ENCODE data around the gene MMP17. TPM values are rescaled to one million over a fixed set of nuclear protein-coding genes. Genes with fewer than 3 reads are reported as not detected.

MMP17 gene
- polyA plus RNA-seq, 1 donor from 2014 or later, result 3.4 TPM

DNA sequence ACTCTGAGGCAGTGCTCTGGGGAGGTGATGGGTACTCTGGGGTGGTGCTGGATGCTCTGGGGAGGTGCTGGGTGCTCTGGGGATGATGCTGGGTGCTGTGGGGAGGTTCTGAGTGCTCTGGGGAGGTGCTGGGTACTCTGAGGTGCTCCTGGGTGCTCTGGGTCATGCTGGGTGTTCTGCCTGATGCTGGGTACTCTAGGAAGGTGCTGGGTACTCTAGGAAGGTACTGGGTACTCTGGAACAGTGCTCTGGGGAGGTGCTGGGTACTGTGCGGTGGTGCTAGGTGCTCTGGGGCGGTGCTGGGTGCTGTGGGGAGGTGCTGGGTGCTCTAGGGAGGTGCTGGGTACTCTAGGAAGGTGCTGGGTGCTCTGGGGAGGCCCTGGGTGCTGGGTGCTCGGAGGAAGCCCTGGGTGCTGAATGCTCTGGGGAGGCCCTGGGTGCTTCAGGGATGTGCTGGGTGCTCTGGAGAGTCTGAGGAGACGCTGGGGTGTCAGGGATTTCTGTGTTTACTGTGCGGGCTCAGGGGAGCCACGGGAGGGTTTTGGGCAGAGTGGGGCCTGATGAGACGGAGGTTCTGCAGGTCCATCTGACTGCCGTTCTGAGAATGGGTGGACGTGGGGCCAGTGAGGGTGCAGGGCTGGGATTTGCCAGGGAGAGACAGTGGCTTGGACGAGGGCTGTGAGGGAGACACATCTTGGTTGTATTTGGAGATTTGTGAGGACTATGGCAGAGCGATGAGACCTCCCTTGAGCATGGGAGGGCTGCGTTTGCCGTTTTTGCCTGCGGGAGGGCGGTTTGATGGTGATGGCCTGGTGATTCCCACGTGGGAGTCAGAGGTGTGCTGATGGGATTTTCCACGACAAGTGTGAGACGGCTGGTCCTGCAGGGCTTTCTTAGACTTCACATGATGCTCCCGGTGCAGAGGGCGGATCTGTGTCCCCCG, 30.0 kb downstream of the MMP17 start:
- peaks cover 0 to 5% (median 0%) of the 10 kb centered on the region in 3 donors for H3K4me1 Mint-ChIP-seq
- H3K9me3 Mint-ChIP-seq, result peaks cover 0 to 2% (median 0%) of the 10 kb centered on the region in 3 donors
- peaks cover 16% of the 10 kb centered on the region for H3K27me3 Mint-ChIP-seq
- H3K4me3 Mint-ChIP-seq, result no peak overlapping the region
- no peaks in the 10 kb centered on the region for H3K36me3 Mint-ChIP-seq
- peak overlapping the region in 2 of 3 donors; percentile 9 to 81 for H3K27ac Mint-ChIP-seq

DNA sequence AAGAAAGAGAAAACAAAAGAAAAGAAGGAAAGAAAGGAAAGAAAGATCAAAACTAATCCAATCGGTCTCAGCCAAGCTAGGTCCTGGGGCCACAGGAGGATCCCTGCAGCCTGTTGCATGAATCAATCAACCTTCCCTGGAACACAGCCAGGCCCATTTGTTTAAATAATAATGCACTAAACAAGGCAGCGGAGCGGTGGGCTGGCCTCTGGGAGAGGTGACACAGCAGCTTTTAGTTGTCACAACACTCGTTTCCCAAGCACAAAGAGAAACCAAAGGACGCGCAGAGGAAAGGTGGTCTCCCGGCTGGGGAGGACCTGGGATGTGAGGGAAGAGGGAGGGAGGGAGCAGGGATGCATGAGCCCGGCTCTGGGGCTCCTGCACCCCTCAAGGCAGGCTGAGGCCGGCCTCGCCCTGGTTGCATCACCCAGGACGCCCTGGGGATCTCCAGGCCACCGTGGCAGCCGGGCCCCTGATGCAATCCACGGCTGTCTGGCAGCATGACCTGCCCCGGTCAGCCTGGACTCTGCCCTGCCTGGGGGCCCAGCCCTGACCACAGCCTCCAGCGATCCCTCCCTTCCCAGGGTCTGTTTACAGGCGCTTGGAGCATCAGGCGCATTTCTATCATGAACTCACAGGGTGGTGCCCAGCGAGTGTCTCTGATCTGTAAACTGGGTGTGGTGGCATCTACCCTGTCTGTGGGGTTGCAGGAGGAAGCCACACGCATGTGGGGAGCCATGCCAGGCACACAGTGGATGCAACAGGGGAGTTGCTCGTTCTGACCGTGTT, 32.5 kb downstream of the MMP17 start:
- Mint-ChIP-seq H3K9me3 (peaks cover 0 to 2% (median 0%) of the 10 kb centered on the region in 3 donors), H3K27me3 (peaks cover 11% of the 10 kb centered on the region), H3K4me3 (no peak overlapping the region), H3K4me1 (peaks cover 0 to 5% (median 0%) of the 10 kb centered on the region in 3 donors), H3K36me3 (no peaks in the 10 kb centered on the region), H3K27ac (no peak overlapping the region)

DNA sequence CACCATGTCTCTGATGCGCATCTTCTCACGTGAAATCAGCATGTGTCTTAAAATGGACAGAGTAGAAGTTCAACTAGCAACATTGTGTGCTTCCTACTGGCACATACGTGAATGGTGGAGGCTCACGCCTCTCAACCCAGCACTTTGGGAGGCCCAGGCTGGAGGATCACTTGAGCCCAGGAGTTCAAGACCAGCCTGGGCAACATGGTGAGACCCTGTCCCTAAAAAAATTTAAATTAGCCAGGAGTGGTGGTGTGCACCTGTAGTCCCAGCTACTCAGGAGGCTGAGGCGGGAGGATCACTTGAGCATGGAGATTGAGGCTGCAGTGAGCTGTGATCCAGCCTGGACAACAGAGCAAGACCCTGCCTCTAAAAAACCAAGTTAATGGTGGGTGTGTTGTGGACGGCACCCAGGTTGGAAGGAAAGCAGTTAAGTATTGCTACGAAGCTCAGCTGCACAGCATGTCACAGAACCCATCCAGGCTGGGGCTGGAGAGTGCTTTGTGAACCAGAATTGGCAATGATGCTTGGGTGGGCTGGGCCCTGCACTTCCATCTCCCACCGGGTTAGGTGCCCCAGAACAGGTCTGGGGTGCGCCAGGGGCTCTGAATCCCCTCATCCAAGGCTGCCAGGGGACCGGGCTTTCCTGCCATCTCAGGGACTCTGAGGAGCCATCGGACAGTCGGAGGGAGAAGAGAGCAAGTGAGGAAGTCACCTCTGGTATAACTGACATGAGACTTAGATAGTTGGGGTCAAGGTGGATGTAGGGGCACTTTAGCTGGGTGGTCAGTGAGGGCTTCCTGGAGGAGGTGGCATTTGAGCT, 33.3 kb downstream of the MMP17 start:
- peaks cover 7% of the 10 kb centered on the region for H3K27me3 Mint-ChIP-seq
- H3K4me3 Mint-ChIP-seq, result no peak overlapping the region
- no peaks in the 10 kb centered on the region for H3K36me3 Mint-ChIP-seq
- peaks cover 0 to 5% (median 0%) of the 10 kb centered on the region in 3 donors for H3K4me1 Mint-ChIP-seq
- H3K9me3 Mint-ChIP-seq, result no peaks in the 10 kb centered on the region
- peak overlapping the region in 1 of 3 donors; percentile 47 for H3K27ac Mint-ChIP-seq

DNA sequence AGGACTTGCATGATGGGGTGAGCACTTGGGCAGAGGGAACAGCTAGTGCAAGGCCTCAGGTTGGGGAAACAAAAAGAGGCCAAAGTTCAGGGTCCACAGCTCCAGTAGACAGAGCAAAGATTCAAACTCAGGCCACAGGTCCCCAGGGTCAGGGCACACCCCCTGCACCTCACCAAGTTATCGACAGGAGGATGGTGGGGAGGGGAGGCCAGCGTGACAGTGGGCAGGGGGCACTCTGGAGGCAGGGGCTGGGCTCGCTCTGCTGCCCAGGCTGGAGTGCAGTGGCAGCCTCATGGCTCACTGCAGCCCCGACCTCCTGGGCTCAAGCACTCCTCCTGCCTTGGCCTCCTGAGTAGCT, 33.9 kb downstream of the MMP17 start:
- H3K27me3 Mint-ChIP-seq, result peaks cover 6% of the 10 kb centered on the region
- peak overlapping the region in 1 of 3 donors; percentile 47 for H3K27ac Mint-ChIP-seq
- no peaks in the 10 kb centered on the region for H3K36me3 Mint-ChIP-seq
- no peak overlapping the region for H3K4me3 Mint-ChIP-seq
- H3K4me1 Mint-ChIP-seq, result peaks cover 0 to 5% (median 0%) of the 10 kb centered on the region in 3 donors
- H3K9me3 Mint-ChIP-seq, result no peaks in the 10 kb centered on the region

DNA sequence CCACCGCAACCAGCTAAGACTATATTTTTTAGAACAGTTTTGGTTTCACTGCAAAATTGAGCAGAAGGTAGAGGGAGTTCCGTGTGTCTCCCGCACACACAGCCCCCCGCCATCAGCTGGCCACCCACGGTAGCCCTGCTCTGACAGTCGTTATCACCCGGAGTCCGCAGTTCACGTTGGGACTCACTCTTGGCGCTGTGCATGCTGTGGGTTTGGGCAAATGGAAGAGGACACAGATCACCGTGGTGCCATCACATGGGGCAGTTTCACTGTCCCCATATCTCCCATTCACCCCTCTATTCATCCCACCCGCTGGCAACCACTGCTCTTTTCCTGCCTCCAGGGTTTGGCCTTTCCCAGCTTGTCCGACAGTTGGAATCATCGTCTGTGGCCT, 34.4 kb downstream of the MMP17 start:
- Mint-ChIP-seq H3K27me3 (peaks cover 6% of the 10 kb centered on the region), H3K36me3 (no peaks in the 10 kb centered on the region), H3K27ac (no peak overlapping the region), H3K4me3 (no peak overlapping the region), H3K4me1 (peaks cover 0 to 5% (median 0%) of the 10 kb centered on the region in 3 donors), H3K9me3 (no peaks in the 10 kb centered on the region)

DNA sequence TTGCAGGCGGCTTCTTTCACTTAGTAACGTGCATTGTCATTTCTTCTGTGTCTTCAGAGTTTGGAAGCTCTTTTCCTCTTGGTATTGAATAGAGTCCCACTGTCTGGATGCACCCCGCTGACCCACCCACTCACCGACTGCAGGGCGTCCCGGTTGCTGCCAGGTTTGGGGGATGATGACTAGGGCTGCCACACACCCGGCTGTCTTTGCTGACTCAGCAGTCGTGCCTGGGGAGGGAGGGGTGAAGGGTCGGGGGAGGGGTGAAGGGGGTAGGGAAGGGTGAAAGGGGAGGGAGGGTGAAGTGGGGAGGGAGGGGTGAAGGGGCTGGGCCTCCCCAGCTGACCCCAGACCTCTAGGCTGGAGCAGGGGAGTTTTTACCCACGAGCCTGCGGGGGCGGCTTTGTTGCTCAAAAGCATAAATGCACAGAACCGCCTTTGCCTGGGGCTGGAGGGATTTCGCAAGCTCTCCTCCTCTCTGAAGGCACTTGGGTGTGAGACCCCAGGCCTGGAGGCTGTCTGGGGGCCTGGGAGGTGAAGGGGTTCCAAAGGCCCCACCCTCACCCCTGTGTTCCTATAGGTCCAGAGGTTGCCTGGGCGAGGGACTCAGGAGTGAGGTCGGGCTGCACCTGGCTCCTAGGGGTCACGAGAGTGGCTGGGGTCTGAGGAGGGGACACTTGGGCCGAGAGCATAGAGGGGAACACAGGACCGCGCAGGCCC, 35.0 kb downstream of the MMP17 start:
- no peak overlapping the region for H3K4me3 Mint-ChIP-seq
- peaks cover 6% of the 10 kb centered on the region for H3K27me3 Mint-ChIP-seq
- no peak overlapping the region for H3K27ac Mint-ChIP-seq
- H3K4me1 Mint-ChIP-seq, result peaks cover 0 to 5% (median 0%) of the 10 kb centered on the region in 3 donors
- H3K9me3 Mint-ChIP-seq, result no peaks in the 10 kb centered on the region
- no peaks in the 10 kb centered on the region for H3K36me3 Mint-ChIP-seq

DNA sequence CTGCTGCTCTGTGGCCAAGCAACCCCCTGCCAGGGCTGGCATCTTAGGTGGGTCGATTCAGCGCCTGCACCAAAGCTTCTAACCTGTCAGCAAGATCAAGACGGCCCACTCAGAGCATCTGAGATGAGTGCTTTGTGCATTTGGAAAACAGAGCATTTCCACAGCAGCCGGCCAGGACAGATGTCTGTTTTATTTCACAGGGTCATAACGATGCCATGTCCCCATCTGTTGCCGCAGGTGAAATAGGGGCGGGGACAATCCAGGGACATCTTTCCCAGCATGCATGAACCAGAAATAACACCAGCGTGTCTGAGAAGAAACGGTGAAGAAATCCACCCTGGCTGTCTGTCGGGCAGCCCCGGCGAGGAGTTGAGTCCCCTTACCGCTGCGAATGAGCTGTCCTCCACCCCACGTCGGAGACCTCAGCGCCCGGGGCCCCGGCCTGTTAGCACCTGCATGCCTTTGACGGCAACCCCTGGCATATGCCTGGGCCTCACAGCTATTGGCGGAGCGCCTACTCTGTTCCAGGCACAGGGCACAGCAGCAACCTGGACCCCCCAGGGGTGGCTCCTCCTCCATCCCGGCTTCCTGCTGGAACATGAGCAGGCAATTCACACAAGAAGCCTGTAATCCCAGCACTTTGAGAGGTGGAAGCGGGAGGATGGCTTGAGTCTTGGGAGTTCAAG, 35.7 kb downstream of the MMP17 start:
- H3K36me3 Mint-ChIP-seq, result no peaks in the 10 kb centered on the region

DNA sequence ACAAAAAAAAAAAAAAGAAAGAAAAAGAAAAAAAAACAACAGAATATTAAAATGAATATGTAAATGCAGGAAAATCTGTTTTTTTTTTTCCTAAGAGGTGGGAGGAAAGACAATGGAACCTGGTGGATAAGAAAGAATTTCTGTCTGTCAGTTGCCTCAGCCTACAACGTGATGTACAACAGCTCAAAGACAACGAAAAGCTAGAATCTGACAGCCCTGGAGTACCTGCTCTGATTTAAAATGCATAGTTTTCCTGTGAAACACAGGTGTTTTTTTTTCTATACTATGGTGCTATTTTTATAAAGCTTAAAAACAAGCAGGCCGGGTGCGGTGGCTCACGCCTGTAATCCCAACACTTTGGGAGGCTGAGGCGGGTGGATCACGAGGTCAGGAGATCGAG, 36.3 kb downstream of the MMP17 start:
- no peaks in the 10 kb centered on the region for H3K9me3 Mint-ChIP-seq
- no peak overlapping the region for H3K27ac Mint-ChIP-seq
- H3K36me3 Mint-ChIP-seq, result no peaks in the 10 kb centered on the region
- no peak overlapping the region for H3K4me3 Mint-ChIP-seq
- H3K27me3 Mint-ChIP-seq, result peaks cover 6% of the 10 kb centered on the region
- H3K4me1 Mint-ChIP-seq, result peaks cover 0 to 5% (median 0%) of the 10 kb centered on the region in 3 donors

More for the DNA sequence above, 35.7 kb downstream of the MMP17 start:
- H3K4me3 Mint-ChIP-seq, result no peak overlapping the region
- no peak overlapping the region for H3K27ac Mint-ChIP-seq
- H3K9me3 Mint-ChIP-seq, result no peaks in the 10 kb centered on the region
- peaks cover 0 to 5% (median 0%) of the 10 kb centered on the region in 3 donors for H3K4me1 Mint-ChIP-seq
- peaks cover 6% of the 10 kb centered on the region for H3K27me3 Mint-ChIP-seq

DNA sequence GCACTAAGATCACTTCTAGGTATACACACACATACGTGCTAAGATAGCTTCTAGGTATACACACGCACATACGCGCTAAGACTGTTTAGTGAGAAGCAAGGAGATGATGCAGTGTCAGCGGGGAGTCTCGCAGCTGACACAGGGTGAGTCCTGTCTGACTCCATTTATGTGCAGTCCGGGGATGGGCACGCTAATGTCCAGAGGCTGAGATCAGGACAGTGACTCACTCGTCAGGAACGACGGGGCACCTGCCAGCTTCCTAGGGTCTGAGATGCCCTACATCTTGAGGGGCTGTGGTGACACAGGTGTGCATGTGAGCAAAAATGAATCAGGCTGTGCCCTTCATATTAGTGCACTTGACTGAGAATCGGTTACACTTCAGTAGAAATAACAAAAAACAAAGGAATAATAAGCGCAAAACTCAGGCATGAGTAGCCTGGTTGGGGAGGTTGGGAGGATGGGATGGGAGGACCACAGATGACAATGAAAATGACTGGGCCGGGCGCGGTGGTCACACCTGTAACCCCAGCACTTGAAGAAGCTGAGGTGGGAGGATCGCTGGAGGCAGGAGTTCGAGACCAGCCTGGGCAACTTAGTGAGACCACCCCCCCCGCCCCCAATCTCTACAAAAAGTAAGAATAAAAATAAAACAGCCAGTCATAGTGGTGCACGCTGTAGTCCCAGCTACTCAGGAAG, 37.1 kb downstream of the MMP17 start:
- Mint-ChIP-seq H3K27ac (no peak overlapping the region), H3K36me3 (no peaks in the 10 kb centered on the region), H3K9me3 (no peaks in the 10 kb centered on the region), H3K4me1 (peaks cover 0 to 5% (median 0%) of the 10 kb centered on the region in 3 donors), H3K27me3 (peaks cover 3% of the 10 kb centered on the region), H3K4me3 (no peak overlapping the region)

DNA sequence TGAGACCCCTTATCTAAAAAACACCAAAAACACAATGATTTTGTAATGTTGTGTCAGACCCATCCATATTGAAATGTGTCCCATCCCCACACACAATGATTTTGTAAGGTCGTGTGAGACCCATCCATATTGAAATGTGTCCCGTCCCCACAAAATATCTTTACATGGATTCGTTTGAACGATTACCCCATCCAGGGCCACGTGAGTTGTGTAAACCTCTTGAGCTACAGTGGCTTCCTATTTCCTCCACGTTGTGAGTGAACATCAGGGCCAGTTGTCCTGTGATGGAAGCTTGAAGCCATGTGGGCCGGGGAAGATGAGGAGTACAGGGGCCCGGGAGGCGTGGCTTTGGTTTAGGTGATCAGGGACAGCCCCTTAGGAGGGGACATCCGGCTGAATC, 39.3 kb downstream of the MMP17 start:
- Mint-ChIP-seq H3K9me3 (no peaks in the 10 kb centered on the region), H3K27me3 (peaks cover 3% of the 10 kb centered on the region), H3K4me1 (no peaks in the 10 kb centered on the region), H3K36me3 (no peaks in the 10 kb centered on the region), H3K4me3 (no peak overlapping the region), H3K27ac (no peak overlapping the region)

DNA sequence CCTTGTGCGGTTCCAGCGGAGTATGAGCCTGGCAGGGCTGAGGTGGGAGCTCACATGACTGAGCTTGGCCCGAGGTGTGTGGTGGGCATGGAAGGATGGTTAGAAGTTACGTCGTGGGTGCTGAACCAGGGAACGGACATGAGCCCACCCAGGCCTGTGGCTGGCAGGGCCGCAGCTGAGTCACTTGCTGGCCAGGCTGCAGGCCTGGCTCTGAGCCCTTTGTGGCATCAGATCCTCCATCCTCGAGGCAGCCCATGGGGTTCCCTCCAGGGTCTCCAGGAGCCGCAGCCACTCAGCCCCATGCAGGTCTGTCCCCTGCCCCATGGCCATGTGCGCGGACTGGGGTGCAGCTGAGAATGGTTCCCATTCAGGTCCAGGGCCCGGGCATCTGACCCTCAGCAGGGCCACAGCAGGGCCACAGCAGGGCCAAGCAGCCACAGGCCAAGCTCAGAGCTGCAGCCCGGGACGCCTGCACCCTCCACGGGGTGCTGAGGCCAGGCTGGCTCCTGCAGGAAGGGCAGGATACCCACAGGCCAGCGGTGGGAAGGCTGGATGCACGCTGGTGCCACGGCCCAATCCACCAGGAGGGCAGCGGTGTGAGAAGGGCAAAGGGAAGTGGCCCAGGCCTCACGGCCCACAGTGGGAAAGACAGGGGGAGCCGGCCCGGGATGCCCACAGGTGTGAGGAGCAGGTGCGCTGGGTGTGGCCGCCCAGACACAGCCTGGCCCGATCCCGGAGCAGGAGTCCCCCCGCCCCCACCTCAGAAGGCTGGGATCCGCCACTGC, 39.9 kb downstream of the MMP17 start:
- no peaks in the 10 kb centered on the region for H3K27me3 Mint-ChIP-seq
- H3K27ac Mint-ChIP-seq, result no peak overlapping the region
- H3K4me1 Mint-ChIP-seq, result no peaks in the 10 kb centered on the region
- no peak overlapping the region for H3K4me3 Mint-ChIP-seq
- no peaks in the 10 kb centered on the region for H3K36me3 Mint-ChIP-seq
- no peaks in the 10 kb centered on the region for H3K9me3 Mint-ChIP-seq

DNA sequence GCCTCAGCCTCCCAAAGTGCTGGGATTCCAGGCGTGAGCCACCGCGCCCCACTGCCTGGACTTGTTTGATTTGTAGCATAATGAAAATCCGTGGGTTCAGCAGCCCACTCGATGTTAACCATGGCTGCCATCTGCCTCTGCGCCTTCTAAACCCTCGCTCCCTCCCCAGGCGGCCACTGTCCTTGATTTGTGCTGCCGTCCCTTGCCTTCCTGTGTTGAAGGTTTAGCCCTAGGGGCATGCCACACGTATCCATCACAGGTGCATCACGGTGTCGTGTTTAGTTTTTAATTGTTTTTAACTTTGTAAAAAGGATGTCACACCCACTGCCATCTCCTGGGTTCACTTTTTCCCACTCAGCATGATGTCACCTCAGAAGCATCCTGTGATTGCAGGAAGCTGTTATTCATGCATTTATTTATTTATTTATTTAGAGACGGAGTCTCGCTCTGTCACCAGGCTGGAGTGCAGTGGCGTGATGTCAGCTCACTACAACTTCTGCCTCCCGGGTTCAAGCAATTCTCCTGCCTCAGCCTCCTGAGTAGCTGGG, 41.8 kb downstream of the MMP17 start:
- Mint-ChIP-seq H3K4me1 (no peaks in the 10 kb centered on the region), H3K4me3 (no peak overlapping the region), H3K27me3 (peaks cover 2% of the 10 kb centered on the region), H3K36me3 (no peaks in the 10 kb centered on the region), H3K9me3 (peaks cover 0 to 3% (median 2%) of the 10 kb centered on the region in 3 donors), H3K27ac (no peak overlapping the region)

Data from IgD-negative memory B cell (primary cell).